HFFc6 (cell line): ENCODE results near the gene EVI5L. TPM values are rescaled to one million over a fixed set of nuclear protein-coding genes. Genes with fewer than 3 reads are reported as not detected.

Source experiments
- DNase-seq: peaks from one replicate; pipeline ENCODE4 v3.0.0-alpha.2; 2018
- H3K27ac Mint-ChIP-seq: 2 replicates; pipeline ENCODE4 v1.8.0; 2020; ENCODE audit warnings: mild to moderate bottlenecking, mixed read lengths
- H3K27me3 Mint-ChIP-seq: 2 replicates; pipeline ENCODE4 v1.8.0; 2021; ENCODE audit warnings: mild to moderate bottlenecking, moderate library complexity, mixed read lengths; ENCODE audit not compliant: insufficient read depth
- H3K36me3 Mint-ChIP-seq: 2 replicates; pipeline ENCODE4 v1.8.0; 2021; ENCODE audit warnings: low read depth, mixed read lengths
- H3K4me1 Mint-ChIP-seq: 2 replicates; pipeline ENCODE4 v1.8.0; 2020; ENCODE audit warnings: low read depth, mixed read lengths
- H3K4me3 Mint-ChIP-seq: 2 replicates; pipeline ENCODE4 v1.8.0; 2020; ENCODE audit warnings: mild to moderate bottlenecking, moderate library complexity, mixed read lengths
- H3K9me3 Mint-ChIP-seq: 2 replicates; pipeline ENCODE4 v1.8.0; 2020; ENCODE audit warnings: mild to moderate bottlenecking, mixed read lengths
- total RNA-seq, 6 experiments: library from RNA; stranded (reverse); fragmentation: NEBNext Ultra II Directional; extraction: Animal tissue kit (Norgen Biotek cat#: 25700); gene quantifications; 2 replicates in 1 of 6; 3 replicates in 5 of 6; pipeline ENCODE4 v1.2.3, GENCODE V29; 2021
- TF ChIP-seq, protein P1 (sequence below): fragments of 200-600 bp; sonication (generic); IDR thresholded peaks from 2 replicates; pipeline ENCODE4 v1.5.0; 2021; ENCODE audit warnings: antibody characterized with exemption, mild to moderate bottlenecking

EVI5L gene
- total RNA-seq, 6 experiments from 2014 or later, result 26.4 to 33.0 (median 27.7) TPM

DNA sequence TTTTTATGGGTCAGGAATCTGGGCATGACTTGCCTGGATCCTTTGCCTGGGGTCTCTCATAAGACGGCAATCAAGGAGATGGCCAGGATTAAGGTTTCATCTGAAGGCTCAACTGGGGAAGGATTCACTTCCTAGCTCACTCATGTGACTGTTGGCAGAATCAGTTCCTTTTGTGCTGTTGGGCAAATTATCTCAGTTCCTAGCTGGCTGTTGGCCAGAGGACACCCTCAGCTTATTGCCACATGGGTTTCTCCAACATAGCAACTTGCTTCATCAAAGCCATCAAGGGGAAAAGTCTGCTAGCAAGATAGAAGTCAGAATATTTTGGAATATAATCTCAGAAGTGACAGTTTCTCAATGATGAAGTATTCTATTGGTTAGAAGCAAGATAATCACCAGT, 12.2 kb upstream of the EVI5L start:
- no peak for DNase-seq
- H3K4me1 Mint-ChIP-seq, result no peaks in the 10 kb centered on the region
- H3K4me3 Mint-ChIP-seq, result no peak overlapping the region
- no peaks in the 10 kb centered on the region for H3K36me3 Mint-ChIP-seq
- no peak overlapping the region for H3K27ac Mint-ChIP-seq
- 0 out of 2 replicates have a peak, but pooled peaks cover 4% of the 10 kb centered on the region for H3K9me3 Mint-ChIP-seq
- TF ChIP-seq, protein P1, sequence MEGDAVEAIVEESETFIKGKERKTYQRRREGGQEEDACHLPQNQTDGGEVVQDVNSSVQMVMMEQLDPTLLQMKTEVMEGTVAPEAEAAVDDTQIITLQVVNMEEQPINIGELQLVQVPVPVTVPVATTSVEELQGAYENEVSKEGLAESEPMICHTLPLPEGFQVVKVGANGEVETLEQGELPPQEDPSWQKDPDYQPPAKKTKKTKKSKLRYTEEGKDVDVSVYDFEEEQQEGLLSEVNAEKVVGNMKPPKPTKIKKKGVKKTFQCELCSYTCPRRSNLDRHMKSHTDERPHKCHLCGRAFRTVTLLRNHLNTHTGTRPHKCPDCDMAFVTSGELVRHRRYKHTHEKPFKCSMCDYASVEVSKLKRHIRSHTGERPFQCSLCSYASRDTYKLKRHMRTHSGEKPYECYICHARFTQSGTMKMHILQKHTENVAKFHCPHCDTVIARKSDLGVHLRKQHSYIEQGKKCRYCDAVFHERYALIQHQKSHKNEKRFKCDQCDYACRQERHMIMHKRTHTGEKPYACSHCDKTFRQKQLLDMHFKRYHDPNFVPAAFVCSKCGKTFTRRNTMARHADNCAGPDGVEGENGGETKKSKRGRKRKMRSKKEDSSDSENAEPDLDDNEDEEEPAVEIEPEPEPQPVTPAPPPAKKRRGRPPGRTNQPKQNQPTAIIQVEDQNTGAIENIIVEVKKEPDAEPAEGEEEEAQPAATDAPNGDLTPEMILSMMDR, result no peak
- peaks cover 19% of the 10 kb centered on the region for H3K27me3 Mint-ChIP-seq

DNA sequence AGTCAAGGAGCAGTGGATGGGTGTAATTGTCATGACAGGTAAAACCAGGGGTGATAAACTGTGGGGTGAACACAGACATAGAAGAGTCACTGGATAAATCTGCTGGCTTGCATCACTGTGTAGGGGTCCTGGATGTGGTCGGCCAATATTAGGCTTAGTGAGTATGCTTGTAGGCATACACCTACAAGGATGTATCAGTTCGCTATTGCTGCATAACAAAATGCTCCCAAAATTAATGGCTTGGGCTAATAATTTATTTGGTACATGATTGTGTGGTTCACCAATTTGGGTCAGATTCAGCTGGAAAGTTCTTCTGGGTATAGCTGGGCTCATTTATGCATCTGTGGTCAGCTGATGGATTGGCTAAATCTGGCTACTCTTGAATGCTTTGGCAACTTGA, 11.2 kb upstream of the EVI5L start:
- no peak for DNase-seq
- Mint-ChIP-seq H3K4me3 (no peak overlapping the region), H3K36me3 (no peaks in the 10 kb centered on the region), H3K9me3 (0 out of 2 replicates have a peak, but pooled peaks cover 4% of the 10 kb centered on the region), H3K27ac (no peak overlapping the region), H3K27me3 (peaks cover 21% of the 10 kb centered on the region), H3K4me1 (peaks cover 4% of the 10 kb centered on the region)
- TF ChIP-seq, protein P1, result no peak

DNA sequence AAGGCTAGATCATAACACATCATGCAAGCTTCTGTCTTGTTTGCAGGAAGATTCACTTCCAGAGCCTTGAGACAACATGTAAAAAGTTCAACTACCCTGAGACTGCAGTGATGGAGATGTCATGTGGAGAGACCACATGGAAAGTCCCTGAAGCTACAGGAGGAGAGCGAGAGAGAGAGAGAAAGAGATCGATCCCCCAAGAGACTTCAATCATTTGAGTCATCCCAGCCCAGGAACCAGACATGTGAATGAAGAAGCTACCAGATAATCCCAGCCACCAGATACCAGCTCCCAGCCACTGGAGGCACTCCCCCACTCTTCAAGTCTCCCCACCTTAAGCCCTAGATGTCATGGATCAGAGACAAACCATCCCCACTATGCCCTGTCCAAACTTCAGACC, 10.7 kb upstream of the EVI5L start:
- H3K4me1 Mint-ChIP-seq, result peaks cover 7% of the 10 kb centered on the region
- no peak for DNase-seq
- H3K36me3 Mint-ChIP-seq, result no peaks in the 10 kb centered on the region
- H3K9me3 Mint-ChIP-seq, result 0 out of 2 replicates have a peak, but pooled peaks cover 4% of the 10 kb centered on the region
- H3K27ac Mint-ChIP-seq, result no peak overlapping the region
- peaks cover 25% of the 10 kb centered on the region for H3K27me3 Mint-ChIP-seq
- no peak overlapping the region for H3K4me3 Mint-ChIP-seq
- TF ChIP-seq, protein P1, result no peak

DNA sequence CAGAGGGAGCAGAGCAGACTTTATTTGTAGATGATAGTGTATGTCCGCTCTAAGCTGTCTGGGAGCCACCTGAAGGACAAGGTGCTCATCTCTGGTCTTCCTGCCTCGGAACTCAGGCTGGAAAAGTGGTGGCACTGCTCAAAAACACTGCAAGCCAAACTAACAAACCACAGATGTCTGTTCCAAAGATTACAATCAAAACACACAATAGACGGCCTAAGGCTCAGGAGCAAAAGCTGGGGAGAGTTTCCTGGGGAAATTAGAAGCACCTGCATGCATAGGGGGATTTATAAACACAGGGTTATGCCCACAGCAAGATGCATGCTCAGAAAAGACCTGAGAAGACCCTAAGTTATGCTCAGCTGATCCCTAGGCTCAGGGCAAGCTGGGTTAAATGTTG, 9.4 kb upstream of the EVI5L start:
- Mint-ChIP-seq H3K4me1 (peaks cover 7% of the 10 kb centered on the region), H3K27me3 (peaks cover 28% of the 10 kb centered on the region), H3K9me3 (0 out of 2 replicates have a peak, but pooled peaks cover 4% of the 10 kb centered on the region), H3K36me3 (no peaks in the 10 kb centered on the region), H3K4me3 (no peak overlapping the region), H3K27ac (no peak overlapping the region)
- DNase-seq, result no peak
- TF ChIP-seq, protein P1, result no peak

DNA sequence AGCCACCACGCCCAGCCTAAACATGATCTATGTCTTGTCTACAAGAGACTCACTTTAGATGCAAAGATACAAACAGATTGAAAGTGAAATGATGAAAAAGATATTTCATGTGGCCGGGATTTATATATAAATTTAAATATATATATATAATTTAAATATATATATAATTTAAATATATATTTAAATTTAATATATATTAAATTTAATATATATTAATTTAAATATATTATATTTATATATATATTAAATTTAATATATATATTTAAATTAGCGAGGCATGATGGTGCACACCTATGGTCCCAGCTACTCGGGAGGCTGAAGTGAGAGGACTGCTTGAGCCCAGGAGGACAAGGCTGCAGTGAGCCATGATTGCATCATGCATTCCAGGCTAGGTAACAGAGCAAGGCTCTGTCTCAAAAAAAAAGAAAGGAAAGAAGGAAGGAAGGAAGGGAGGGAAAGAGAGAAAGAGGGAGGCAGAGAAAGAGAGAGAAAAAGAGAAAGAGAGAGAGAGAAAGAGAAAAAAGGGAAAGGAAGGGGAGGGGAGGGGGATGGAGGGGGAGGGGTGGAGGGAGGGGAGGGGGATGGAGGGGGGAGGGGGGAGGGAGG, 7.0 kb upstream of the EVI5L start:
- peaks cover 37% of the 10 kb centered on the region for H3K27me3 Mint-ChIP-seq
- DNase-seq, result no peak
- no peaks in the 10 kb centered on the region for H3K36me3 Mint-ChIP-seq
- H3K4me1 Mint-ChIP-seq, result peaks cover 7% of the 10 kb centered on the region
- no peak overlapping the region for H3K27ac Mint-ChIP-seq
- no peaks in the 10 kb centered on the region for H3K9me3 Mint-ChIP-seq
- TF ChIP-seq, protein P1, result no peak
- no peak overlapping the region for H3K4me3 Mint-ChIP-seq
